ENCODE results near the gene HMGB1.

HMGB1 gene

DNA sequence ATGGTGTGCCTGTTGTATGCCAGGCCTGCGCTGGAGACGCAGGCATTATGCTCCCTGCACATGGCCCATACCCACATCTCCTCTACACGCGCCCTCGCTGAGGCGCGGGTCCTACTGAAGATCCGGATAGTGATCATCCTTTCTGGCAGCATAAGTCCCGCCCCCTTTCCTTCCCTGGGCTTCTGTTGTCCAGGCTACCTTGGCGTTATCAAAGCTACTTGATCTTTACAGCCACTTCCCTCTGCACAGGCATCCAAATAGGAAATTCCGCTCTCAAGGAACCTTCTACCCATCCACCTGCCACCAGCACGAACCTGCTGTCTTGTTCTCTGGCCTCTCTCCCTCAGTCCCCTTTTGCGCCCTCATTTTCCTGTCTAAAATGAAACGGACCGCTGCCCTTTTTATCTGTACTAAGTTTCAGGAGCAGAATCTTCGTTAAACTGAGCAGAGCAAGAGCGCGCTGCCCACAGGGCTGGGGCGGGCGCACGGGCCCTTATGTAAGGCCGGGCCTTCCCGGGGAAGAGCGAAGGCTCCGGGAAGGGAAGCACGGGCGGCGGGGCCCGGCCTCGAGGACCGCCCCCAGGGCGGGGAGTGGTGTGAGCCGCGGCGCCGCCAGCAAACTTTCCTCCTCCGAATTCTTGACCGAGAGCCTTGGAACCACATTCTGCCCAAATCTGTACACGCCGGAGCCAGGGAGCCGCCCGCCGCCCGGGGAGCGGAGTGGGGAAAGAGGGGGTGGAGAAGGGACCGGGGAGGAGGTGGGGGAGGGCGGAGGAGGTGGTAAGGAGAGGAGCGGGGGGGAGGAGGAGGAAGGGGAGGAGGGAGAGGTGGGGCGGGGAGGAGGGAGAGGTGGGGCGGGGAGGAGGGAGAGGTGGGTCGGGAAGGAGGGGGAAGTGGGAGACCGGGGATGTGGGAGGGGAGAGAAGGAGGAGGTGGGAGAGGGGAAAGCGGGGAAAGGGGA is 44.4 kb downstream of the HMGB1 start:
- no peaks in the 10 kb centered on the region for H3K27me3 ChIP-seq (ENCODE audit: control insufficient read depth, insufficient read depth, low read length)
- no peaks in the 10 kb centered on the region for H3K36me3 ChIP-seq (ENCODE audit: control insufficient read depth, insufficient read depth, low read length)
- peaks cover 29% of the 10 kb centered on the region for H3K4me1 ChIP-seq (ENCODE audit: control insufficient read depth, insufficient read depth, low read length)
- H3K4me3 ChIP-seq (ENCODE audit: low read length): peak overlapping the region; percentile 87
- H3K27ac ChIP-seq (ENCODE audit: low read depth, low read length): peak overlapping the region; percentile 97
- H3K9ac ChIP-seq (ENCODE audit: low read length): peak overlapping the region; percentile 76

DNA sequence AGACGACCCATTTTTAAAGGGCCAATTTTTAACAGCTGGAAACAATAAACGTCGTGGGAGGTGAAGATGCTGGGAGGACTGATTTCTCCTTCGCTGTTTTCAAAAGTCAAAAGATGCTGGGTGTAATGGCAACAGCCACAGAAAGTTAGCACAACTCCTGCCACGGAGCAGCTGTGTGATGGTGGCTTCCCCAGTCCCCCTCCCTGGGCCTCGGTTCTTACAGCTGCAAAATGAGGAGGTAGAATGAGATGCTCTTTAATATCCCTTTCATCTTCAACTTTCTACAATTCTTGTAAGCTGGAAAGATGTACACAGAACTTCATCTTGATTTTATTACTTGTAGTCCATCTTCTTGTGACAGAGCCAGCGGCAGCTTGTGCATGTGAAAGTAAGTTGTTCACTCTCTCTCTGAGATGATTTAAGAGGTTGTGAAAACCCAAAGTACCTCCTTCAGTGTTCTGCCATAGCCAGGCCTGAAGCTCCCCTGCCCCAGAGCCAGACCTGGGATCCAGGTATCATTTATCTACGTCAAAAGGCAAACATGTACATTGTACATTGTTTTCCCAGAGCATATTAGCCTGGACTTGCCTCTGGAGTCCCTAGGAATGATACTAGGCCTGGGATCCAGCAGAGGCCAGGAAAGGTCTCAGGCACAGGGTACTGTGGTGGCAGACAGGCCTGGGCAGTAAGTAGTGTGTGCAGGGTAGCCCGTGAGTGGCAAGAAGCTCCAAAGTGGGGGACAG is 46.8 kb downstream of the HMGB1 start:
- H3K27ac ChIP-seq (ENCODE audit: low read depth, low read length): peak overlapping the region; percentile 97
- H3K4me1 ChIP-seq (ENCODE audit: control insufficient read depth, insufficient read depth, low read length): peaks cover 29% of the 10 kb centered on the region
- H3K9ac ChIP-seq (ENCODE audit: low read length): no peak overlapping the region
- H3K4me3 ChIP-seq (ENCODE audit: low read length): no peak overlapping the region
- H3K27me3 ChIP-seq (ENCODE audit: control insufficient read depth, insufficient read depth, low read length): no peaks in the 10 kb centered on the region
- H3K36me3 ChIP-seq (ENCODE audit: control insufficient read depth, insufficient read depth, low read length): no peaks in the 10 kb centered on the region

DNA sequence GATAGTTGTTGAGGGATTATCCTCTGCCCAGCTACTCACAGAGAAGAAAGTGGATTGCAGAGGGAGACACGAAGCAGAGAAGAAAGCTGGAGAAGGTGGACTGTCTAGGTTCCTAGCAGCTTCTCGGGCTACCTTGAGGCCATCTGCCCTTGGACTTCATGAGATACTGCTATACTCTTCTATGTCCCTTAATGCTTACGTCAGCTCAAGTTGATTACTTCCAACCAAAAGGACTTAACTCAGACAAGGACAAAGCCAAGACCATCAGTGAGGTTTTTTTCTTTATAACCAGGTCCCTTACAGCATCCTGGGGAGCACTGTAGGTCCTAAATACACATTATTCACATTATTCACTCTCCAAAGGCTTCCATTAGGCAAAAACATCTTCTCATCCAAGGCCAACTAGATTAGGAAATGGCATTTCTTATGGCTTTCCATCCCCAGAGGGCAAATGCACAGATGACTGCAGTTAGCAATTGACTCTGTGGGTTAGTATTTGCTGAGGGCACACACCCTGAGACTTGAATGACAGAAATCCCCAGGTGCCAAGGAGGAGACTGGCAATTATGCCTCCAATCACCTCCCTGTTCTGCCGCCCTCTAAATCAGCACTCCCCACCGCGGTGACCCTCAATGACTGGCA is 47.5 kb downstream of the HMGB1 start:
- Histone ChIP-seq H3K4me3 (ENCODE audit: low read length) (no peak overlapping the region), H3K27ac (ENCODE audit: low read depth, low read length) (peak overlapping the region; percentile 97), H3K36me3 (ENCODE audit: control insufficient read depth, insufficient read depth, low read length) (no peaks in the 10 kb centered on the region), H3K9ac (ENCODE audit: low read length) (no peak overlapping the region), H3K27me3 (ENCODE audit: control insufficient read depth, insufficient read depth, low read length) (no peaks in the 10 kb centered on the region), H3K4me1 (ENCODE audit: control insufficient read depth, insufficient read depth, low read length) (peaks cover 25% of the 10 kb centered on the region)

DNA sequence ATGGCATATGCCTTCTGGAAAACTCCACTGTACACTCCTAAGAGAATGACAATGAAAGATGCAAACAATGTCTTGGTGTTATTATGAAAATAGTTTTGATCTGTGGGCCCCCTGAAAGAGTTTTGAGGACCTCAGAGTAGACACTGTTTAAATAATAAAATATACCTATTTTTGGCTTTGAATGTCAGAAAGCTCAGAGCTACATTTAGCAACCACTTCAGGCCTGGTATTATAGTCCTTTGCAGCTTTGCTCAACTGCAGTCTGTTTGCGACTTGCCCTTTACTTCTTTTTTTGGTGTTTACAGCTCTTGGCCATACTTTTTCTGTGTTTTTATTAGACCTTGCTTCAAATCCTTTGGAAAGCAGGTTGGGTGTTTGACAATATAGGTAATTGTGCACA is 49.3 kb downstream of the HMGB1 start:
- Histone ChIP-seq H3K27ac (ENCODE audit: low read depth, low read length) (no peak overlapping the region), H3K4me3 (ENCODE audit: low read length) (no peak overlapping the region), H3K9ac (ENCODE audit: low read length) (no peak overlapping the region), H3K27me3 (ENCODE audit: control insufficient read depth, insufficient read depth, low read length) (no peaks in the 10 kb centered on the region), H3K36me3 (ENCODE audit: control insufficient read depth, insufficient read depth, low read length) (no peaks in the 10 kb centered on the region), H3K4me1 (ENCODE audit: control insufficient read depth, insufficient read depth, low read length) (peaks cover 25% of the 10 kb centered on the region)

DNA sequence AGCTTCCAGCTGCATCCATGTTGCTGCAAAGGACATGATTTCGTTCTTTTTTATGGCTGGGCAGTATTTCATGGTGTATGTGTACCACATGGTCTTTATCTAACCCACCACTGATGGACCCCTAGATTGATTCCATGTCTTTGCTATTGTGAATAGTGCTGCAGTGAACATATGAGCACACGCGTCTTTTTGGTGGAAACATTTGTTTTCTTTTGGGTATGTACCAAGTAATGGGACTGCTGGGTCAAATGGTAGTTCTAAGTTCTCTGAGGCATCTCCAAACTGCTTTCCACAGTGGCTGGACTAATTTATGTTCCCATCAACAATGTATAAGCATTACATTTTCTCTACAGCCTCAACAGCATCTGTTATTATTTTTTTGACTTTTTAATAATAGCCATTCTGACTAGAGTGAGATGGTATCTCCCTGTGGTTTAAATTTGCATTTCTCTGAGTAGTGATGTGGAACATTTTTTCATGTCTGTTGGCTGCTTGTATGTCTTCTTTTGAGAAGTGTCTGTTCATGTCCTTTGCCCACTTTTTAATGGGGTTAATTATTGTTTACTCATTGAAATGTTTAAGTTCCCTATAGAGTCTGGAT is 50.2 kb downstream of the HMGB1 start:
- Histone ChIP-seq H3K9ac (ENCODE audit: low read length) (no peak overlapping the region), H3K36me3 (ENCODE audit: control insufficient read depth, insufficient read depth, low read length) (no peaks in the 10 kb centered on the region), H3K27me3 (ENCODE audit: control insufficient read depth, insufficient read depth, low read length) (no peaks in the 10 kb centered on the region), H3K4me3 (ENCODE audit: low read length) (no peak overlapping the region), H3K27ac (ENCODE audit: low read depth, low read length) (no peak overlapping the region), H3K4me1 (ENCODE audit: control insufficient read depth, insufficient read depth, low read length) (peaks cover 17% of the 10 kb centered on the region)

DNA sequence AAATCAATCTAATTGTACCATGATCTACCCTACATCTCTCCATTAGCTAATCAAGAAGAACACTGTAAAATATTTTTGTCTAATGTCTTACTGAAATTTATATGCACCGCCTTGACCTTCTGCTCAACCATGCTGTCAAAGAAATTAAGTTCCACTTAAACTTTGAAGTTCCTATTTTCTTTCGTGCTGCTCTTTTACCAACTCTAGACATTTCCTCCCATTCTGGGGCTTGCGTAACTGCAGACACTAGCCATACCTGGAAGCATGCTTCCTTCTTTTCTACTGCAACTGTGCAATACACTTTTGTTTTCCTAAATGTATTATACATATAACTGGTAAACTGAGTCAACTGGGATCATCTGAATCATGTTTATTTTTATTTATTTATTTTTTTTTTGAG is 51.9 kb downstream of the HMGB1 start:
- Histone ChIP-seq H3K4me1 (ENCODE audit: control insufficient read depth, insufficient read depth, low read length) (peaks cover 9% of the 10 kb centered on the region), H3K9ac (ENCODE audit: low read length) (no peak overlapping the region), H3K27me3 (ENCODE audit: control insufficient read depth, insufficient read depth, low read length) (no peaks in the 10 kb centered on the region), H3K27ac (ENCODE audit: low read depth, low read length) (no peak overlapping the region), H3K36me3 (ENCODE audit: control insufficient read depth, insufficient read depth, low read length) (no peaks in the 10 kb centered on the region), H3K4me3 (ENCODE audit: low read length) (no peak overlapping the region)

DNA sequence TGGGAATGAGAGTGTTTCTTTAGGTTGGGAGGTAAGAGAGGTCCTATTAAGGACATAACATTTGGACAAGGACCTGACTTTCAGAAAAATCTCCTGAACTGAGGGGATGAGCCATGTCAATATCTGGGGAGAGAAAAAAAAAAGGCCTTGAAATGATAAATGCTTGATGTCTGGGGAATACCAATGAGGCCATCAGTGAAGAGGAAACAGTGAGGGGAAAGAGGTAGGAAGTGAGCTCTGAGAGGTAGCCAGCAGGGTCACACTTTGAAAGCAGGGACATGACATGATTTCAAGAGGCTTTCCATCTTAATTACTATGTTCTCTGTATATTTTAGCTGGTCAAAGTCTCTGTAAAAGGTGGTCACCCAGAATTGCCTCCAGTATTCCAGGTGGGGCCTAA is 53.4 kb downstream of the HMGB1 start:
- Histone ChIP-seq H3K27me3 (ENCODE audit: control insufficient read depth, insufficient read depth, low read length) (no peaks in the 10 kb centered on the region), H3K4me3 (ENCODE audit: low read length) (no peak overlapping the region), H3K36me3 (ENCODE audit: control insufficient read depth, insufficient read depth, low read length) (no peaks in the 10 kb centered on the region), H3K4me1 (ENCODE audit: control insufficient read depth, insufficient read depth, low read length) (peaks cover 8% of the 10 kb centered on the region), H3K9ac (ENCODE audit: low read length) (no peak overlapping the region), H3K27ac (ENCODE audit: low read depth, low read length) (no peak overlapping the region)

DNA sequence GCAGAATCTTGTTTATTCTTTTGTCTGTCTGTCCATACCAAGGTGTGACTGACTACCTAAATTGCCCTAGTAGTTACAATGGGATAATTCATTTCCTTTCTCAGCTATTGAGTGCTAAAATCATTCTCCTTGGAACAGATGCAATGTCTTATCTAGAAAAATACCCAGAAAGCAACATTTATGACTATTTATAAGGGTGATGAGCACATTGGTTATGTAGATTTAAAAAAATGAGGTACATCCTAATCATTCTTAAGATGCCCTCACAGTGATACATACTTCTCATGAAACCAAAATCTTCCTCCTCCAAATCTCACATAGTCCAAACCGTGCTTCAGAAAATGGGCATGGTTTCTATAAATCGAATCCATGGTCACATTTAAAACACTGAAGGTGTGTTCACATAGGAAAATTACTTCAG is 55.0 kb downstream of the HMGB1 start:
- Histone ChIP-seq H3K36me3 (ENCODE audit: control insufficient read depth, insufficient read depth, low read length) (no peaks in the 10 kb centered on the region), H3K27ac (ENCODE audit: low read depth, low read length) (no peak overlapping the region), H3K4me1 (ENCODE audit: control insufficient read depth, insufficient read depth, low read length) (peaks cover 8% of the 10 kb centered on the region), H3K4me3 (ENCODE audit: low read length) (no peak overlapping the region), H3K9ac (ENCODE audit: low read length) (no peak overlapping the region), H3K27me3 (ENCODE audit: control insufficient read depth, insufficient read depth, low read length) (no peaks in the 10 kb centered on the region)

DNA sequence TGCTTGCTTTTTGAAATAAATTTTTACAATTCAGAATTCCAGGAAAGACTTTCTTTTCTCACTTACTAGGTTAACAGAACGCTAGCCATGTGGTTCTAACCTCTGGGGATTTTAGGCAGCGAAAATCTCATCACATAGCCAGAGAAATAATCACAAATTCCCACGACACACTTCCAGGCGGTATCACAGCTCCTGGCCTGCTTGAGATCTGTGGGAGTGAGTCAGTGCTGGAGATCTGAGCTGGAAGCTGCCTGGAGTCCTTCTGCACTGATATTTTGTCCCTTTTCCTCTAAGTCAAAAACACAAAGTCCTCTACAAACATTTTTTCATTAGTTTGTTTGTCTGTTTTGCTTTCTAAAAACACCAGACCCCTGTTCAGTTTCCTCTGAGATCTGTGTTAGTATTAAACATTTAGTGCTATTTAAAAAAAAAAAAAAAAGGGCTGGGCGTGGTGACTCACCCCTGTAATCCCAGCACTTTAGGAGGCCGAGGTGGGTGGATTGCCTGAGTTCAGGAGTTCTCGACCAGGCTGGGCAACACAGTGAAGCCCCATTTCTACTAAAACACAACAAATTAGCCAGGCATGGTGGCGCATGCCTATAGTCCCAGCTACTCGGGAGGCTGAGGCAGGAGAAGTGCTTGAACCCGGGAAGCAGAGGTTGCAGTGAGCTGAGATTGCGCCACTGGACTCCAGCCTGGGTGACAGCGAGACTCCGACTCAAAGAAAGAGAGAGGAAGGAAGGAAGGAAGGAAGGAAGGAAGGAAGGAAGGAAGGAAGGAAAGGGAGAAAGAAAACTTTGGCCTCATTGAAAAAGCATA is 55.6 kb downstream of the HMGB1 start:
- Histone ChIP-seq H3K36me3 (ENCODE audit: control insufficient read depth, insufficient read depth, low read length) (no peaks in the 10 kb centered on the region), H3K4me1 (ENCODE audit: control insufficient read depth, insufficient read depth, low read length) (peaks cover 8% of the 10 kb centered on the region), H3K9ac (ENCODE audit: low read length) (no peak overlapping the region), H3K27me3 (ENCODE audit: control insufficient read depth, insufficient read depth, low read length) (no peaks in the 10 kb centered on the region), H3K4me3 (ENCODE audit: low read length) (no peak overlapping the region), H3K27ac (ENCODE audit: low read depth, low read length) (peak overlapping the region; percentile 79)

DNA sequence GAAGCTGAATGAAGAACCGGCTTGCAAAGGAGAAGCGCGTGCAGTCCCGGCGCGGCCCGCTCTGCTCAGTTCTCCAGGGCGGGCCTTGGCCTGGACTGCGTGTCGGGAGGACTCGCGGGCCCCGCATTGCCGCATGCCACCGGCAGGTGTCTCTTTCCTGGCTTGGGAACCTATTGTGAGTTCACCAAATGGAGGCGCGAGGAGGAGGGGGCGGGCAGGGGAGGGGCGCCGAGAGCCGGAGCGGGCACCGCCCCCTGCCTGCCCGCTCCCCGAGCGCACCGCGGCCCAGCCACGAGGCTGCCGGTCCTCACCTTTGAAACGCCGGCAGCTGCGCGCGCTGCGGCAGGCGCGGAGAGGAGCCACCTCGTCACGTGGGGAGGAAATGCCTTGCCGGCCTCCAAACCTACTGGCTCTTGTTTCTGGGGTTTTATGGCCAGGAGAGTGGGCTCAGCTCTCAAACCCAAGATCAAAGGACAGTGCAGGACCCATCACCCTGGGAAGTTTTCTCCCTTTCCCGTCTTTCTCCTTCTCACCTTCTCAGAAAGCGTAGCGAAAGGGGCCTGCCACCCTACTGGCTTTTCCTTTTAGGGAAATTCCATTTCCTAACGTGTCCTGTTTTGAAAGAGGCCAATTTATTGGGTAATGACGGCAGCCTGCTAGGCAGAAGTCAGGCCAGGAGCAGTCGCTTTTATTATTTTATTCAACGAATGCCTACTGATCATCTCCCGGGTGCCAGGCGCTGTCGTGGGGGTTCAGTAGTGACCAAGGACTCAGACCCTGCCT is 57.2 kb downstream of the HMGB1 start:
- Histone ChIP-seq H3K9ac (ENCODE audit: low read length) (no peak overlapping the region), H3K27me3 (ENCODE audit: control insufficient read depth, insufficient read depth, low read length) (no peaks in the 10 kb centered on the region), H3K4me3 (ENCODE audit: low read length) (peak overlapping the region; percentile 55), H3K4me1 (ENCODE audit: control insufficient read depth, insufficient read depth, low read length) (peaks cover 8% of the 10 kb centered on the region), H3K36me3 (ENCODE audit: control insufficient read depth, insufficient read depth, low read length) (no peaks in the 10 kb centered on the region), H3K27ac (ENCODE audit: low read depth, low read length) (peak overlapping the region; percentile 79)

DNA sequence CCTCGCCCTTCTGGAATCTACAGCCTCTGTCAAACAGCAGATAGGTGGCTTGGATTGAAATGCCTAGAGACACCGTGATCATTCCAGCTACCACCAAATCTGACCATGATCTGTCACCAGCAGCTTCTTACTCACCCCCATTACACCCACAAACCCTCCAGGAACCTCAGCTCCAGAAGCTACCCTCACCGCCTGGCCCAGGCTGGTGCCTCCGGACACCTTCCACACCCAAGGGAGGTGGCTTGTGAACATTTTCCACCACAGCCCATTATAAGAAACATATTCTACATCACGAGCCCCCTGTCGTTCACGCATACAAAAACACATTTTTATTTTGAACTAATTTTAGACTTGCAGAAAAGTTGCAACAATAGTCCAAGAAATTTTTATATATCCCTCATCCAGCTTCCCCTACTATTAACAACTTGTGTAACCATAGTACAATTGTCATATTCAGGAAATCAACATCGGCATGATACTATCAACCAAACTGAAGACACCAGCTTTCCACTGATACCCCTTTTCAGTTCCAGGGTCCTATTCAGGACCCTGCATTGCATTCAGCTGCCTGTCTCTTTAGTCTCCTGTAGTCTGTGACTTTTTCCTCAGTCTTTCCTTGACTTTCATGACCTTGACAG is 58.8 kb downstream of the HMGB1 start:
- Histone ChIP-seq H3K4me1 (ENCODE audit: control insufficient read depth, insufficient read depth, low read length) (peaks cover 8% of the 10 kb centered on the region), H3K27me3 (ENCODE audit: control insufficient read depth, insufficient read depth, low read length) (no peaks in the 10 kb centered on the region), H3K9ac (ENCODE audit: low read length) (no peak overlapping the region), H3K4me3 (ENCODE audit: low read length) (no peak overlapping the region), H3K36me3 (ENCODE audit: control insufficient read depth, insufficient read depth, low read length) (no peaks in the 10 kb centered on the region), H3K27ac (ENCODE audit: low read depth, low read length) (no peak overlapping the region)
